HG03025 (cell line): Measurements from ENCODE around the gene AKIP1.

Experiments
- ATAC-seq: cut with Tn5 transposase; IDR thresholded peaks from one replicate; pipeline ENCODE4 v1.9.1; 2021; ENCODE audit warnings: mild to moderate bottlenecking, moderate library complexity; ENCODE audit not compliant: unreplicated experiment, low FRiP score

The AKIP1 gene

GRCh38 chr11:8956860-8957259 is 45.9 kb downstream of the AKIP1 start:
- ATAC-seq, result no peak

- no peak for ATAC-seq
These were observed 48.7 kb downstream of the AKIP1 start for GRCh38 chr11:8959546-8960166.

GRCh38 chr11:8961401-8961800 is 50.4 kb downstream of the AKIP1 start:
- no peak for ATAC-seq

GRCh38 chr11:8962841-8963240 is 51.9 kb downstream of the AKIP1 start:
- no peak for ATAC-seq

GRCh38 chr11:8963569-8964323 is 52.8 kb downstream of the AKIP1 start:
- peak; percentile 71 for ATAC-seq

- ATAC-seq, result peak; percentile 79
These were observed 53.6 kb downstream of the AKIP1 start, which contains the start of gene TMEM9B for GRCh38 chr11:8964324-8965320. Gene TMEM9B (minus strand): TSS chr11:8964442. CDS start chr11:8964313, 129 bp downstream.

- ATAC-seq, result no peak
These were observed 56.2 kb downstream of the AKIP1 start for GRCh38 chr11:8967184-8967583.
